HUES48 (cell line): ENCODE results near the gene AP1G1.
"Not testable (repeated sequence)": the region's sequence is repeated elsewhere in the genome, so short reads cannot be mapped to it uniquely, and the experiment has no call there.

Experiments
- H3K27ac ChIP-seq: one replicate; pipeline ENCODE4 v1.7.0; 2013; ENCODE audit warnings: low read depth, low read length, inconsistent platforms
- H3K27me3 ChIP-seq: 2 replicates; pipeline ENCODE4 v1.6.1; 2013; ENCODE audit warnings: mild to moderate bottlenecking, low read length; ENCODE audit not compliant: control insufficient read depth, insufficient read depth
- H3K36me3 ChIP-seq: 2 replicates; pipeline ENCODE4 v1.6.1; 2013; ENCODE audit warnings: low read length; ENCODE audit not compliant: control insufficient read depth, insufficient read depth
- H3K4me1 ChIP-seq: 2 replicates; pipeline ENCODE4 v1.6.1; 2013; ENCODE audit warnings: mild to moderate bottlenecking, low read length; ENCODE audit not compliant: control insufficient read depth, insufficient read depth
- H3K4me3 ChIP-seq: 2 replicates; pipeline ENCODE4 v1.5.1; 2013; ENCODE audit warnings: mild to moderate bottlenecking, low read depth, low read length
- H3K9ac ChIP-seq: 2 replicates; pipeline ENCODE4 v1.6.1; 2013; ENCODE audit warnings: mild to moderate bottlenecking, low read depth, low read length, moderate library complexity
- H3K9me3 ChIP-seq: 2 replicates; pipeline ENCODE4 v1.6.1; 2013; ENCODE audit warnings: low read length; ENCODE audit not compliant: control insufficient read depth, insufficient read depth

Gene AP1G1

DNA sequence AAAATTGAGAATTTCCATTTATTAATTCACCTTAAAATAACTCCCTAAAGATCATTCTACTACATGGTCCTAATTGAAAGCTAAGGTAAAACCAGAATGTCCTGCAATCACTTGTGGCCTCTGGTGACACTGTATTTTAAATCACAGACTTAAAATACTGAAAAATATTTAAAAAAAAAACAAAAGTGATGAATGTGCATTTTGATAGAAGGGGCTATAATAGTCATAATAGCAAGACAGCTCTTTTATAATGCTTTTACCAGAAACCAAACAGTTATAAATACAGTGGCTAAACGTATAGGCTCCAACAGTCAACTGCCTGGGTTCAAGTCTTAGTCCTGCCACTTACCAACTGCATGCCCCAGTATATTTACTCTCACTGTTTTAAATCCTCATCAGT is 105.3 kb downstream of the AP1G1 start:
- H3K9me3 ChIP-seq = no peaks in the 10 kb centered on the region
- H3K36me3 ChIP-seq = peaks cover 32% of the 10 kb centered on the region
- peaks cover 30% of the 10 kb centered on the region for H3K4me1 ChIP-seq
- H3K4me3 ChIP-seq = no peak overlapping the region
- H3K27me3 ChIP-seq = no peaks in the 10 kb centered on the region
- H3K9ac ChIP-seq = no peak overlapping the region
- no peak overlapping the region for H3K27ac ChIP-seq

DNA sequence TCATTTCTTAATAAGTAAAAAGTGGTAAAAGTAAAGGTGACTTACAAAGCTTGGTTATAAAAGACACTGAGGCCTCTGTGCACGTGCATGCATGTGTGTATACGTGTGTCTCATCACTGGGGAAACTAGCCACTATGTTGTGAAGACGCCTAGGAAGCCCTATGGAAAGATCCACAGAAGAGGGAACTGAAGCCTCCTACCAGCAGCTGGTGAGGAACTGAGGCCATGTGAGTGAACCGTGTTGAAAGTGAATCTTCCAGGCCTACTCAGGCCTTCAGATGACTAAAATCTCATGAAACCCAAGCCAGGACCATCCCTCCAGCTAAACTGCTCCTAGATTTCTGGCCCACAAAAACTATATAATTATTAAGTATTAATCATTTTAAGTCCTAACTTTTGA is 107.8 kb downstream of the AP1G1 start:
- Histone ChIP-seq H3K36me3 (peaks cover 39% of the 10 kb centered on the region), H3K4me3 (no peak overlapping the region), H3K9ac (no peak overlapping the region), H3K9me3 (no peaks in the 10 kb centered on the region), H3K27me3 (no peaks in the 10 kb centered on the region), H3K4me1 (peaks cover 9% of the 10 kb centered on the region; the same call in 1 of the 2 replicates), H3K27ac (no peak overlapping the region)

DNA sequence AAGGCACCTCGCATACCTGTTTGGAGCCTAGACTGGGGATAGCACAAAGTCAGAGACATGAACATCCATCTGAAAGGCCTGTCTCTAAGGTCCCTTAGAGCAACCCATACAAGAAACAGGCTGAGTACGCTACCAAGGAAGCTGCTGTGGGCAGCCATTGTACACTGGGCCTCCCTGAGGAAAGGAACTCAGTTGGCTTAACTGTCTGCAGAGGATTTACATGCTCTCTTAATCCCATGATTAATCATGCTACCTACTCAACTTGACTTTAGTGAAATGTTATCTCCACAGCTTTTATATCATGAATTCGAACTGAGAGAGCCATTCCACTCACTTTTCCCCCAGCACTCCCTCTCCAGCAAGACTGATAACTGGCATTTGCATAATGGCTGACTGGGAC is 110.1 kb downstream of the AP1G1 start:
- Histone ChIP-seq H3K9me3 (no peaks in the 10 kb centered on the region), H3K27ac (no peak overlapping the region), H3K4me1 (no peaks in the 10 kb centered on the region), H3K9ac (no peak overlapping the region), H3K36me3 (peaks cover 39% of the 10 kb centered on the region), H3K4me3 (no peak overlapping the region), H3K27me3 (no peaks in the 10 kb centered on the region)

DNA sequence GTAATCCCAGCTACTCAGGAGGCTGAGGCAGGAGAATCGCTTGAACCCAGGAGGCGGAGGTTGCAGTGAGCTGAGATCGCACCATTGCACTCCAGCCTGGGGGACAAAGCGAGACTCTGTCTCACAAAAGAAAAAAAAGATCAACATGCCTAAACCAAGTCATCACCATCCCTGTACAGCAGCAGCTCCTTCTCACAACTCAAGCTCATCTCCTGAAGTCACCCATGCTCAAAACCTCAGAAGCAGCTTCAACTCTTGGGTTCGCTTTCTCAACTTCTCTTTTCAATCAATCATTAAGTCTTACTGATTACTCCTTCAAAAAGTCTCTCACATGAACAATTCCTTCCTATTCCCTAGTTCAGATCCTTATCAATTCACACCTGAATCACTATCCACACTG is 115.5 kb downstream of the AP1G1 start:
- Histone ChIP-seq H3K9me3 (no peaks in the 10 kb centered on the region), H3K4me1 (no peaks in the 10 kb centered on the region), H3K27ac (no peak overlapping the region), H3K27me3 (no peaks in the 10 kb centered on the region), H3K4me3 (no peak overlapping the region), H3K9ac (no peak overlapping the region), H3K36me3 (peaks cover 30% of the 10 kb centered on the region)

DNA sequence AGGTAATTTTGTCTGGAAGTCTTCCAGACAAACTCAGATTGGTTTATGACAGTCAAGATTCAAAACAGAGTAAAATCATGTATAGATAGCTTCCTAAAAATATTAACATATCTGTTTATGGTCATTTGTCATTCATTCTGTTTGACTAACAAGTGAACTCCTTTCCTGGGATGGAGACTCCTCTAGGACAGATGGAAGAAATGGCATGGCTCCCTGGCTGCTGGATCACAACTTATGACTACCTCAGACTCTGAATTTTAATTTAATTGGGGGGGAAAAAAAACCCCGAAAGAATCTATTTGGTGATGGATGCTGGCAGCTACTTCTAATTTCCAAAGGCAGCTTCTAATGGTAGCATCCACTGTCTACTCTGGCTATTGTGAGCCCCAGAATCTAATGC is 118.7 kb downstream of the AP1G1 start:
- no peaks in the 10 kb centered on the region for H3K9me3 ChIP-seq

DNA sequence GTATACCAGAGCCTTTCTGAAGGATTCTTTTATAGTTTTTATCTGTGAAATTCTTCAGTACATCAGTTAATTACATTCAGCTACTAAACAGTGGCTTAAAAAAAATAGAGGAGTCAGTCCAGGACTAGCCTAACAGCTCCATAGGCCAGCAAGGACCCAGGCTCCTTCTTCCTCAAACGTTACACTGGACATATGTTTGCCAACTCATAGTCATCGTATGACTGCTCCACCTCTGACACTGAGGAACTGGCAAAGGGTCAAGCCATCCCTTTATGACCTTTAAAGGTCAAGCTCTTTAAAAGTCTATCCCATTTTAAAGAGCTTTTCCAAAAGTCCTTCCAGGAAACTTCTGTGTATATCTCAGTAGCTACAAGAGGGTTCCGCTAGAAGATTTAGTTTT is 120.8 kb downstream of the AP1G1 start:
- no peaks in the 10 kb centered on the region for H3K27me3 ChIP-seq
- no peaks in the 10 kb centered on the region for H3K9me3 ChIP-seq
- no peak overlapping the region for H3K27ac ChIP-seq
- H3K4me3 ChIP-seq = no peak overlapping the region
- no peak overlapping the region for H3K9ac ChIP-seq
- H3K36me3 ChIP-seq = peaks cover 64% of the 10 kb centered on the region
- H3K4me1 ChIP-seq = no peaks in the 10 kb centered on the region

More for the DNA sequence above, 118.7 kb downstream of the AP1G1 start:
- Histone ChIP-seq H3K9ac (no peak overlapping the region), H3K27me3 (no peaks in the 10 kb centered on the region), H3K4me3 (no peak overlapping the region), H3K27ac (no peak overlapping the region), H3K36me3 (peaks cover 51% of the 10 kb centered on the region), H3K4me1 (no peaks in the 10 kb centered on the region)

DNA sequence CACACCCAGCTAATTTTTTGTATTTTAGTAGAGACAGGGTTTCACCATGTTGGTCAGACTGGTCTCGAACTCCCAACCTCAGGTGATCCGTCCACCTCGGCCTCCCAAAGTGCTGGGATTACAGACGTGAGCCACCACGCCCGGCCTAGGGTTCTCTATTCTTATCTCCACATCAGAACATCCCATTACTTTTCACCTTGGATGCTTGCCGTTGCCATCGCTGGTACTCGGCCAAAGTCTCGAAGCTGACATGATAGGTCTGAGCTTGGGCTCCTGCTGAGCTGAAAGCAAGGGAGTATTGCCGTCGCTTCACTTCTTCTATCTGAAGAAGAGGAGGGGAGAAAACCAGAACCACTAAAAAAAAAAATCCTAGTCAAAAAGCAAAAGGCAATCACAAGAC is 124.4 kb downstream of the AP1G1 start:
- not testable (repeated sequence) for H3K27ac ChIP-seq, H3K4me3 ChIP-seq, H3K9me3 ChIP-seq, H3K27me3 ChIP-seq, H3K4me1 ChIP-seq, H3K9ac ChIP-seq
- H3K36me3 ChIP-seq = peaks cover 77% of the 10 kb centered on the region

DNA sequence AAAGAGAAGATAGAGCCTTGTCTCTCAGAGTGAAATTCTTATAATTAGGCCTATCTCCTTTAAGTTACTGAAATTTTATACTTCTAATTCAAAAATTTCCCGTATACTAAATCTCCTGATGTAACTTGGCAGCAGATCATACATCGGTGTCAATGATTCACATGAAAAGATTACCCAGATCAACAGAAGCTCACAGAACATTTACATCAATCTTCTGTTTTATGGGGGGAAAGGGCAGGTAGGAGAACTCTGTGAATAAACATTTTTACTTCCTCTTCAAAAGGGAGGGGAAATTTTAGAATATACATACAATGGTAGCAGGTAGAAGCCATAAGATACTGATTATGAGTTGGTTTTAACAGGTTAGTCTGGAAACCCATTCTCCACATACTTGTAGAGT is 127.3 kb downstream of the AP1G1 start:
- no peak overlapping the region for H3K4me3 ChIP-seq
- H3K9me3 ChIP-seq = no peaks in the 10 kb centered on the region
- H3K36me3 ChIP-seq = peaks cover 82% of the 10 kb centered on the region
- H3K27ac ChIP-seq = no peak overlapping the region
- H3K4me1 ChIP-seq = no peaks in the 10 kb centered on the region
- no peaks in the 10 kb centered on the region for H3K27me3 ChIP-seq
- H3K9ac ChIP-seq = no peak overlapping the region
